Heart left ventricle (tissue), 13 donors: ENCODE data around the gene SELENOM.

Experiments used
- CTCF ChIP-seq, 12 donors: fragments of 200-600 bp; sonication (generic) in 4 of 12; IDR thresholded peaks; one replicate each; pipeline versions ENCODE4 v1.5.0 to v1.8.0; 2018 to 2022; ENCODE audit warnings: antibody characterized with exemption in 12 of 12, mild to moderate bottlenecking in 5 of 12
- POLR2A ChIP-seq, 2 donors: fragments of 450-650 bp; IDR thresholded peaks; one replicate each; pipeline ENCODE4 v1.6.1; 2017; ENCODE audit warnings: antibody characterized with exemption in 2 of 2, mild to moderate bottlenecking in 2 of 2, moderate library complexity in 2 of 2
- donor health status: ischemic (EF 13 %, LVEDD 7.1; RV severe dilation, severe dysfunction).
- donor health status: DM: no; HTN: yes; CAD: no.
- donor health status: DM: no; HTN: no; CAD: no.
- donor health status: ischemic (EF 25% LVEDD 6.9; RV normal size, moderate dysfunction).
- donor health status: ischemic (EF 25% LVEDD 5.7; RV mildly dilated, moderate dysfunction).
- donor health status: ischemic (EF 35%, LVEDD 5.7; RV mildly dilated, moderate dysfunction).
- donor health status: nonischemic (EF 11% LVEDD 7.7; RV severe dilation, severe dysfunction).
- donor health status: DM: yes; HTN: yes; CAD: no.
- donor health status: PGD.
- donor health status: ischemic (EF 29% LVEDD 5.4; RV normal size, mild dysfunction).
- donor health status: nonischemic (EF 23%, LVEDD 6.1; RV moderate dilation, normal function).

DNA sequence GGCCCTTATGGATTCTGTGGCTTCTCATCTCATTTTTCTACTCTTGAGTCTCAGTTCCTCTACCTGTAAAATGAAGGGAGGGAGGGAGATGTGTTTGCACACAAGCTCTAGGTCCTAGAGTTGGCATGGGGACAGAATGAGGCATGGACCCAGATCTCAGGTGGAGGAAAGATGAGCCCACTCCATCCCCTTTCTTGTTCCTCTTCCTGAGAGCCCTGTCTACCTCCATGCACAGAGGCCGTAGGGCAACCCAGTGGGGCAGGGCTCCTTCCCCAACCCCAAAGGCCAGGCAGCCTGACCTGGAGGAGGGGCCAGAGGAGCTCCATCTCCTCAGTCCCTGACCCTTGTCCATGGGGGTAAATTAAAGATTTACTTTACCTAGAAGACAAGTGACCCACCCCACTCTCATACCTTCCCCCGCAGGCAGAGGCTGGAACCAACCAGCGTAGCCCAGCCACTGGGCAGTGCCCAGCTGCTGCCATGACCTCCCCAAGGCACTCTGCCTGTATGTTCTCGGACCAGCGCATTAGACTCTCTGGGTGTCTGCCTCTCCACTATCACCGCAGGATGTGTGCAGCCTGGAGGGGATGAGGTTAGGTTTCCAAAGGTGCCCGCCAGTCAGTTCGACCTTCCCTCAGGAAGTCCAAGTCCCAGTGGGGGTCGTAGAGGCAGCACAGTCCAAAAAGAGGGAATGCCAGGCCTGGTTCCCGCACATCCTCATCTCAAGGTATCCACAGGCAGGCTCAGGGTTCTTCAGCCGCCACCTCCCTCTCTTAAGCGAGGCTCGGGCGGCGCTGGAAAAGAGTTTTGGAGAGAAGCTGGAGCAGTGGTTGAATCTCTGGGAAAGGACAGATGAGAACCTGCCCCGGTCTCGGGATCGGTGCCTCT is 23.2 kb downstream of the SELENOM start:
- TF ChIP-seq CTCF (IDR thresholded peaks at IDR 0.05) = no peak
- no peak for TF ChIP-seq POLR2A (IDR thresholded peaks at IDR 0.05)
